T-helper 2 cell treated with Interferon-gamma antibody and Interleukin-4, amounts not matched to agents 5 μg/mL and 100 μg/mL, for 36 hours (primary cell): ENCODE measurements around the gene WDR82.

Experiments used
- DNase-seq: peaks from one replicate; pipeline ENCODE4 v3.0.0; 2021; ENCODE audit warnings: low spot score
- H3K27ac Mint-ChIP-seq: one replicate; pipeline ENCODE4 v1.8.0; 2021; ENCODE audit warnings: mild to moderate bottlenecking, mixed read lengths
- H3K27me3 Mint-ChIP-seq: one replicate; pipeline ENCODE4 v1.8.0; 2021; ENCODE audit warnings: low read depth, mixed read lengths
- H3K36me3 Mint-ChIP-seq: one replicate; pipeline ENCODE4 v1.8.0; 2021; ENCODE audit warnings: low read depth, mixed read lengths
- H3K4me1 Mint-ChIP-seq: one replicate; pipeline ENCODE4 v1.8.0; 2021; ENCODE audit warnings: low read depth, mixed read lengths
- H3K4me3 Mint-ChIP-seq: one replicate; pipeline ENCODE4 v1.8.0; 2022; ENCODE audit warnings: mild to moderate bottlenecking, moderate library complexity, mixed read lengths
- H3K9me3 Mint-ChIP-seq: one replicate; pipeline ENCODE4 v1.8.0; 2021; ENCODE audit warnings: mixed read lengths

Gene WDR82

DNA sequence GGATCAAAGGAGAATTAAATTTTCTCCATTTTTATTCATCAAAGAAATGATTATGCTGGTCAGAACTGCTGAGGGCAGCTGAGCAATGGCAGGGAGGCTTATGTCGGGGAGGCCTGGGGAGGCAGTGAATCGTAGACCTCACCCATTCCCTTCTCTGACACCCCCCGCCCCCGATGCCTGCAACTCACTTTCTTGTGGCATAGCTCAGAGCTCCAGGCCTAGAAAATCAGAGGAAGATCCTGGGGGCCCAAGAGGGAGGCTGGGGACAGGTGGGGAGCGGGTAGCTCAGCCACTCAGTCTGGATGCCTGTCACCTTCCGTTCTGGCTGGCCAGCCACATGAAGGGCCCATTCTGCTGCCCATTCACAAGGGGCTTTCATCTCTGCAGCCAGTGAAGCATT, 36.6 kb upstream of the WDR82 start:
- H3K4me3 Mint-ChIP-seq, result no peak overlapping the region
- DNase-seq, result no peak
- H3K9me3 Mint-ChIP-seq, result no peaks in the 10 kb centered on the region
- H3K4me1 Mint-ChIP-seq, result peaks cover 13% of the 10 kb centered on the region
- no peaks in the 10 kb centered on the region for H3K27me3 Mint-ChIP-seq
- peaks cover 4% of the 10 kb centered on the region for H3K36me3 Mint-ChIP-seq
- no peak overlapping the region for H3K27ac Mint-ChIP-seq

DNA sequence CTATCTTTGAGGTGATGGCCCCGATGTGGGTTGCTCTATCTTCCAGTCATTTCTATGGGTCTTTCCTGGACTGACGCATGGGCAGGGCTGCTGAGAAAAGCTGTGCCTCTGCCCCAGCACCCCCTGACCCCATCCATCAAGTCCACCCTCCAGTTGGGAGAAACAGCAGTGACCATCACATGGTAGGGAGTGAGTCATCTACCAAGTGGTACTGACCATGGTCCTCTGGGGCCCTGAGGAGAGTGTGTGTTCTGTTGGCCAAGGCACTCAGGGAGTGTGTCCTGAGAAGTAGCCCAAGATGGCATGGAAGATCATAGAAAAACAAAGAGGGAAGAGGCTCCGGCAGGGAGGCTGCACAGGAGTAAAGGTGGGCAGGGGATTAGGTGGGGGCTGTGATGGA, 36.0 kb upstream of the WDR82 start:
- no peak for DNase-seq
- Mint-ChIP-seq H3K36me3 (peaks cover 4% of the 10 kb centered on the region), H3K9me3 (no peaks in the 10 kb centered on the region), H3K4me1 (peaks cover 13% of the 10 kb centered on the region), H3K27me3 (no peaks in the 10 kb centered on the region), H3K4me3 (no peak overlapping the region), H3K27ac (no peak overlapping the region)

DNA sequence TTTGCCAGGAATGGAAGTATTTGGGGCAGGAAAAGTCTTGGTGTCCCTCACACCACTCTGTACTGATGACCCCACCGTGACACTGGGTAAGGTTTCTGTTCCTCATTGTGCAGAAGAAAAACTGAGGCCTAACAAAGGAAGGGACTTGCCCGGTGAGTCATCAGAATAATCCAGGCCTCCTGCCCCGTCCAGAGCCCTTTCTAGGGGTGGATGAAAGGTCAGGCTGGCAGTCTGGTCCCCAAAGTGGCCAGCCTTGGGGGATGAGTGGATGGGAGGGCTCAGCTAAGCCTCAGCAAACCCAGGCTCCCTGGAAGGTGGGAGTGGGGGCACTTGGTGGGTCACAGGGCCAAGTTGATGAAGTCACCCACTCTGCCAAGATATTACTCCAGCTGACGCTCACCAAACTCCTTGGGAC, 35.3 kb upstream of the WDR82 start:
- no peak for DNase-seq
- peaks cover 13% of the 10 kb centered on the region for H3K4me1 Mint-ChIP-seq
- H3K27me3 Mint-ChIP-seq, result no peaks in the 10 kb centered on the region
- H3K4me3 Mint-ChIP-seq, result no peak overlapping the region
- H3K9me3 Mint-ChIP-seq, result no peaks in the 10 kb centered on the region
- H3K27ac Mint-ChIP-seq, result no peak overlapping the region
- peaks cover under 1% of the 10 kb centered on the region for H3K36me3 Mint-ChIP-seq

DNA sequence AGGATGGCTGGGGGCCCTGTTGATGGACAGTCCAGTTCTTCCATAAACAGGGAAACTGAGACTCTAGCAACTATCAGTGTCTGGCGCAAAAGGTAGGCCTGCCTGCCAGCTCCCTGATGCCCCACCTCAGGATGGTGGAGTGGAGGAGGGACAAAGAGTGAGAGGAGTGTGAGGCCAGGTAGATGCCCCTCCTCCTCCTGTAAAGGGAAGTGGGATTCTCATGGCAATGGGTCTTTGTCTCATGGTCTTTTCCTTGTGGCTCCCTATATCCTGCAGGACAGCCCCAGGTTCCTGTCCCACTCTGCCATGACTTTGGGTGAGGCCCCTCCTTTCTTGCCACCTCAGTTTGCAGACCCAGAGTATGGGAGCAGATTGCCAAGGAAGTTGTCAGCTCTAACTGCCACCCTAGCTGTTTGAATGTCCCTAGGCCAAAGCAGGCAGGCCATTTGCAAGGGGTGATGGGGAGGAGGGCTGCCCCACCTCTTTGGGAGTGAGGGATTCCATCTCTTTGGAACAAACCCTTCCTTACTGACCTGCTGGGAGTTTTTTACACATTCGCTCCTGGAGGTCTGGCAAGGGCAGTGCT, 34.8 kb upstream of the WDR82 start:
- H3K4me3 Mint-ChIP-seq, result no peak overlapping the region
- no peak for DNase-seq
- H3K27me3 Mint-ChIP-seq, result no peaks in the 10 kb centered on the region
- H3K36me3 Mint-ChIP-seq, result no peaks in the 10 kb centered on the region
- H3K9me3 Mint-ChIP-seq, result no peaks in the 10 kb centered on the region
- peaks cover 10% of the 10 kb centered on the region for H3K4me1 Mint-ChIP-seq
- peak overlapping the region; percentile 36 for H3K27ac Mint-ChIP-seq

DNA sequence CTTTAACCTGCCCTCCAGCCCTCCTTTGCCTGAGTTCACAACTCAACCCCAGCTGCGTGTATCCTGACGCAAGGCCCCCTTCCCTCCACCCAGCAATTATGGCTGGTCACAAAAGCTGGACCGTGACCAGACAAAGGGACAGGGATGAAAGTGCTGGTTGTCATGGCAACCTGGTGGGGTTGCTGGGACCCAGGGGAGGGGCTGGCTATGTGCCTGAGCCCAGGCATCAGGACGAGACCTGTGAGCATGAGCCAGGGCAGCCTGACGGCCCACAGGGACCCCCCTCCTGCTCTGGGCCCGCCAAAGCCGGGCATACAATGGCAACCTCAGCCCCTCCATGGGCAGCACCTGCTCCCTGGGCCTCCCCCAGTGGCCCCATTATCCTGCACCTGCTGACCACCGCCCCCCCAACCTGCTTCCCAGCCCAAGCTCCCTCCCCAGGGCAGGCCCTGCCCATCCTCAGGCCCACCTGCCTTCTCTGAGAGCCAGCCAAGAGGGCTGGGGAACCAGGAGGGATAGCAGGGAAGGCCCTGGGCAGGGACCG, 33.2 kb upstream of the WDR82 start:
- Mint-ChIP-seq H3K27me3 (no peaks in the 10 kb centered on the region), H3K4me1 (peaks cover 2% of the 10 kb centered on the region), H3K36me3 (no peaks in the 10 kb centered on the region), H3K4me3 (no peak overlapping the region), H3K27ac (no peak overlapping the region), H3K9me3 (no peaks in the 10 kb centered on the region)
- DNase-seq, result no peak

DNA sequence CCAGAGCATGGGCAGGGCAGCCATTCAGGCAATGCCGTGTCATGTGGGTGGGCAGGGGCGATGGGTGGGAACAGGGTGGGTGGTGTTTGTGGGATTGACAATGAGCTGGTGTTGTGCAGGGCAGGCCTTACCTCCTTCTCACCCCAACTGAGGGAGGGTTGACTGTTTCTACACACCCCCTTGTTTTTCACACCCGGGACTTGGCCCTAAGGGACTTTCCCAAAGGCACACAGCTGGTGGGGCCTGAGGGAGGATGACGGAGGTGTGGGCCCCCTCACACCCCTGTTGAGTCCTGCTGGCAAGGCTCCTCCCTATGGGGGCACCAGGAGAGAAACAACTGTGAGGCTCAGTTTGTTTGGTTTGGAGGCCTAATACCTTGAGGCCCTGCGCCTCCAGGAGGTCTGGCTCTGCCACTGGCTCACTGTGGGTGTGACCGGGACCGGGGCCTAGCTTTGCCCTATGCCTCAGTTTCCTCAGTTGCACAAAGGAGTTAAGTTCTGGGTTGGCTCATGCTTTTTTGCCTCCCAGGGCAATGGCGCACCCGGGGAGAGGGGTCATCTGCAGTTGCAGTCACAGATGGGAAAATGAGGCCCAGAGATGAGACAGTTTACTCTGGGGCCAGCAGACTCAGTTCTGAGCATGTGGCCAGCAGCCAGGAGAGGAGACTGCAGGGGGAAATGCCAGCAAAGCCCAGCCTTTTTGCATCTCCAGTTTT, 32.6 kb upstream of the WDR82 start:
- H3K9me3 Mint-ChIP-seq, result no peaks in the 10 kb centered on the region
- H3K4me1 Mint-ChIP-seq, result no peaks in the 10 kb centered on the region
- no peak overlapping the region for H3K27ac Mint-ChIP-seq
- H3K27me3 Mint-ChIP-seq, result no peaks in the 10 kb centered on the region
- no peak overlapping the region for H3K4me3 Mint-ChIP-seq
- H3K36me3 Mint-ChIP-seq, result peaks cover 3% of the 10 kb centered on the region
- DNase-seq, result peak; percentile 29

DNA sequence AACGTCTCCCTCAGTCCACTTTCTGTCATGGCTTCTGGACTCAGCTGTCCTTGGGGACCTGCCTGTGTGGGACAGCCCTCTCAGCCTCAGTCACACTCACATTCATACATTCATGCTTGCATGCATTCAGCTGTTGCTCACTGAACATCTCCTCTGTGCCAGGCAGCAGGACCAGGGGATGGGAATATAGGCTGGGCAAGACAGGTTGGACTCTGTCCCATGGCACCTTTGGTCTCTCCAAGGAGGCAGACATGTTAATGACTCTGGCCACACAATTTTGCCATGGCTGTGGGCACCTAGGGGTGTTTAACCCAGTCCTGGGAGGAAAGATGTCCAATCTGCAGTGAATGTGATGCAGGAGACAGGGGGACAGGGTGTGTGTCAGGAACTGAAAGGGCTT, 29.9 kb upstream of the WDR82 start:
- no peaks in the 10 kb centered on the region for H3K9me3 Mint-ChIP-seq
- no peaks in the 10 kb centered on the region for H3K27me3 Mint-ChIP-seq
- no peak overlapping the region for H3K27ac Mint-ChIP-seq
- no peaks in the 10 kb centered on the region for H3K4me1 Mint-ChIP-seq
- no peak overlapping the region for H3K4me3 Mint-ChIP-seq
- H3K36me3 Mint-ChIP-seq, result peaks cover 8% of the 10 kb centered on the region
- no peak for DNase-seq

DNA sequence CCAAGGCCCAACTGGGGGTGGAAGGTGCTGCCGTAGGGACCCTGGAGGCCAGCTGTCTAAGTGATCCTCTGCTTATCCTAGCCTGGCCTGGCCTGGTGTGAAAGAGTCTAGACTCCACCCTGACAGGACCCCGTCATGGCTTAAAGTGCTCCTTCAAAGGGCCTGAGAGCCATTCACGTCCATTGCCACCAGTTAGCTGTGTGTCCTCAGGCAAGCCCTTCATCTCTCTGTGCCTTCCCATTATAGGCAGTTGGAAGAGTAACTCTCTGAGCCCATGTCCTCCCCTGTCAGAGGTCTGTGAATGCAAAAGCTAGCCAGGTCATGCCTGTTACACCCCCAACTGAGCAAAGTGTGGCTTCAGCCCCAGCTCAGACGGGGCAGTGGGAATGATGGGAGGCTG, 28.5 kb upstream of the WDR82 start:
- Mint-ChIP-seq H3K4me3 (no peak overlapping the region), H3K4me1 (no peaks in the 10 kb centered on the region), H3K27ac (peak overlapping the region; percentile 18), H3K9me3 (no peaks in the 10 kb centered on the region), H3K27me3 (no peaks in the 10 kb centered on the region), H3K36me3 (peaks cover 8% of the 10 kb centered on the region)
- no peak for DNase-seq

DNA sequence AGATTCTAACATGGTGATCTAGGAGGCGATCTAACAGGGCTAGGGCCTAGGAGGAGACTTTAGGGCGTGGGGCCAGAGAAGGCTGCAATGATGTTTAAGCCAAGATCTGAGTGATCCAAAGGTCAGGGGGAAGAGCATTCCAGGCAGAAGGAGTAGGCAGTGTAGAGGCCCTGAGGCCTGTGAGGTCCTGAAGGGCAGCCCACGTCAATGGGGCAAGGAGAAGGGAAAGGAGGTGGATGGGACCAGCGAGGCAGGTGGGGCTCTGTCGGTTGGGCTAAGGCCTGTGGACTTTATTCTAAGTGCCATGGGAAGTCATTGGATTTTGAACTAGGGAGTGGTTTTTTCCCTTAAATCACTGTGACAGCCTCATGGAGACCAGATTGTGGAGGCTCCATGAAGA, 27.5 kb upstream of the WDR82 start:
- Mint-ChIP-seq H3K4me3 (no peak overlapping the region), H3K4me1 (no peaks in the 10 kb centered on the region), H3K9me3 (no peaks in the 10 kb centered on the region), H3K36me3 (peaks cover 8% of the 10 kb centered on the region), H3K27ac (no peak overlapping the region), H3K27me3 (no peaks in the 10 kb centered on the region)
- no peak for DNase-seq

DNA sequence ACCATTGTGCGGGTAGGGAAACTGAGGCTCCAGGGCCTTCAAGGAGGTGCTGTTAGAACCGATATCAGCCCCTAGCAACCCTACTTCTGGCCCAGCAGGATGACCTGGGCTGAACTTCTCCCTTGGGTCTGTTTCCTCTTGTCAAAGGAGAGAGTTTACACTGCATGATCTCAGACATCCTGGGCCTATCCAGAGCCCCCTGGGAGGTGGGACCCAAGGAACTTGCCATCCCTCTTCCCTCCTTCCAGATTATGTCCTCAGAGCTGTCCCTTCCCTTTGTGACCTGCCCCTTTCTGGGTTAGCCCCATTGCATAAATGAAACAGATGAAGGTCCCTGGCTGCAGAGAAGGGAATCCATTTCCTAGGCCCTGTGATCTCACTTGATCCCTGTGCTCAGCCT, 25.4 kb upstream of the WDR82 start:
- DNase-seq, result no peak
- H3K4me1 Mint-ChIP-seq, result no peaks in the 10 kb centered on the region
- H3K27me3 Mint-ChIP-seq, result no peaks in the 10 kb centered on the region
- H3K4me3 Mint-ChIP-seq, result no peak overlapping the region
- peaks cover 8% of the 10 kb centered on the region for H3K36me3 Mint-ChIP-seq
- H3K9me3 Mint-ChIP-seq, result no peaks in the 10 kb centered on the region
- no peak overlapping the region for H3K27ac Mint-ChIP-seq

DNA sequence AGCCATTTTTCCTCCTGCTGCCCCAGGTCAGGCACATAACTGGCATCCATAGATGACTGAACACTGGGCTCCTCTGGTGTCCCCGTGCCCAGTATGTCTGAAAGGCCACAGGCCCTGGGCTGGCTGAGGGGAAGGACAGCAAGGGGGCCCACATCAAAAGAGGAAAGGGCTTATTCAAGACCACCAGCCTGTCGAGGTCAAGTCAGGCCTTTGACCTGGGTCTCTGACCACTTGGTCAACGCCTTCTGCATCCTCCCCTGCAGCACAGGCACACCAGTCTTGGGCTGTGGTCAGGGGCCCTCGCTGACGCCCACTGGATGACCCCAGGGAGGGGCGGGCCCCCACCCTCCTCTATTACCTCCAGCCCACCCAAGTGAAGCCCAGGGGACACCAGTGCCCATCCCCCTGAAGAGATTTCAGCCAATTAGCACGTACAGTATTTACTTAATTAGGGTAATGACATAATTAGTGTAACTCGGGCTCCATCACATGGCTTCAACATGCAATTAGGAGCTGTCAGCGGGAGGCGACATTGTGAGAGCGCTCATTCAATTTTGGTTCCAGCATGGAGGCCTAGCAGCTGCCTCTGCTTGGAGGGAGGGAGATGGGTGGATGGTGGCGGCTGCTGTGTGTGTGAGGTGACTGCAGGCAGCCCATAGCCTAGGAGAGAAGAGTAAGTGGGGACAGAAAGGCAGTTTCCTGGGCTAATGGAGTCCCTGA, 24.1 kb upstream of the WDR82 start:
- Mint-ChIP-seq H3K27ac (no peak overlapping the region), H3K9me3 (no peaks in the 10 kb centered on the region), H3K27me3 (no peaks in the 10 kb centered on the region), H3K4me3 (no peak overlapping the region), H3K36me3 (peaks cover 8% of the 10 kb centered on the region), H3K4me1 (no peaks in the 10 kb centered on the region)
- DNase-seq, result no peak

DNA sequence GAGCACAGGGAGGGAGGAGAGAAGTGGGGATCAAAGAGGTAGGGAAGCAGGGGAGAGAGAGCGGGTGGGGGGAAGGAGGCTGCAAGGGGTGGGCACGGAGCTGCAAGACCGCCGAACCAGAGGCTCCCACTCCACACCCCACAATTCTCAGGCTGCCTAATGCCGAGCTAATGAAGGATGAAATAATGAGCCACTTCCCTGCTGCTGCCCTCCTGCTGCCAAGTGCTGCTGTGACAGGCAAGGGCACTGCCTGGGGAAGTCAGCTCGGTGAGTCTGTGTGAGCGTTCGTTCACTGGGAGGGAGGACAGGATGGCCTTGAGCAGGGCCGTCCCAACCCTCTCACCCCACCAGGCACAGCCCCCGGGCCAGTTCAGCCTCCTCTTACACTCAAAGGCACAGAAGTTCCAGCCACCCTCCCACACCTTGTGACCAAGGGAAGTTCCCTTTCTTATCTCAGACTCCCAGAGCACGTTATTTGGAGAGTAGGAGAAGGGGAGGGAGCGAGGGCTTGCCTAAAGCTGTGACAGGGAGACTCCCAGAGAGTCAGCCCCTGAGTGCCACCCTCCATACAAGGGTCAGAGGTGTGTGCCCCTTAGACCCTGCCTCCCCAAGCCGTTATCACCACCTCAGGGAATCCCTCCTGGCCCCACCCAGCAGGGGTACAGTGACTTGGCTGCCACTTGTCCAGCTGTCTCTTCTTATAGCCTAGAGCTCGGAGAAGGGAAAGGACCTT, 21.6 kb upstream of the WDR82 start:
- Mint-ChIP-seq H3K36me3 (no peaks in the 10 kb centered on the region), H3K27ac (no peak overlapping the region), H3K4me1 (no peaks in the 10 kb centered on the region), H3K27me3 (no peaks in the 10 kb centered on the region), H3K9me3 (no peaks in the 10 kb centered on the region), H3K4me3 (no peak overlapping the region)
- DNase-seq, result no peak

DNA sequence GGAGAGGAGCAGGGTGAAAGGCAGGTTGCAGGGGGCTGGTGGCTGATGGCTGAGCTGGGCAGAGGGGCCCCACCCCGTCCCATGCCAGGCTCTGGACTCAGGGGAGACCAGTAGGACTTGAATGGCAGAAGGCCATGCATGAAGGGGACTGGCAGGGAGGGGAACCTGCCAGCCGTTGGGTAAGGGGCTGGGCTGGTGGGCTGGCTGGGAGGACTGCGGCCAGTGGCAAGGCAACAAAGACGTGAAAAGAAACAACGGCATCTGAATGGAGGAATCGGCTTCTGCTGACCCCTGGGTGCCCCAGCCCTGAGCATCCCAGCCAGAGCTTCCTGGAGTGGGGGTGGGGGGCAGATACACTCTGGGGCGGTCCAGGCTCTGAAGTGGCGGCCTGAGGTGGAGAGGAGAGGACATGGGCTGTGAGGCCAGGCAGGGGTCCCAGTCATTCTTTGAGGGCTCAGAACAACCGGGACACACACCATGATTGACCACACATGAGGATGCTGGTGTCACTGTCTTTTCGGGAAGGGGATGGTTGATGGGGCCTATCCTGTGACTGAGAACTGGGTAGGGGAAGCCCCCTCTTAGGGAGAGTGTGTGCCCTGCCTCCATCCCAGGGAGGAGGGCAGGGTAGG, 20.9 kb upstream of the WDR82 start:
- Mint-ChIP-seq H3K4me3 (no peak overlapping the region), H3K27ac (no peak overlapping the region), H3K36me3 (no peaks in the 10 kb centered on the region), H3K4me1 (no peaks in the 10 kb centered on the region), H3K27me3 (no peaks in the 10 kb centered on the region), H3K9me3 (no peaks in the 10 kb centered on the region)
- DNase-seq, result no peak
